Measurements from ENCODE around the gene GJB6.
A peak's percentile ranks its signal among the peaks of the same experiment; 100 is the strongest.

GJB6 gene

GRCh38 chr13:20185366-20186056 lies 46.6 kb downstream of the GJB6 start:
- DNase-seq, result no peak

- peak; percentile 30 for DNase-seq
These were observed 49.8 kb downstream of the GJB6 start for GRCh38 chr13:20182231-20182846.

GRCh38 chr13:20181188-20181587 lies 50.9 kb downstream of the GJB6 start:
- no peak for DNase-seq

GRCh38 chr13:20178156-20178555 lies 54.0 kb downstream of the GJB6 start:
- no peak for DNase-seq

DNA sequence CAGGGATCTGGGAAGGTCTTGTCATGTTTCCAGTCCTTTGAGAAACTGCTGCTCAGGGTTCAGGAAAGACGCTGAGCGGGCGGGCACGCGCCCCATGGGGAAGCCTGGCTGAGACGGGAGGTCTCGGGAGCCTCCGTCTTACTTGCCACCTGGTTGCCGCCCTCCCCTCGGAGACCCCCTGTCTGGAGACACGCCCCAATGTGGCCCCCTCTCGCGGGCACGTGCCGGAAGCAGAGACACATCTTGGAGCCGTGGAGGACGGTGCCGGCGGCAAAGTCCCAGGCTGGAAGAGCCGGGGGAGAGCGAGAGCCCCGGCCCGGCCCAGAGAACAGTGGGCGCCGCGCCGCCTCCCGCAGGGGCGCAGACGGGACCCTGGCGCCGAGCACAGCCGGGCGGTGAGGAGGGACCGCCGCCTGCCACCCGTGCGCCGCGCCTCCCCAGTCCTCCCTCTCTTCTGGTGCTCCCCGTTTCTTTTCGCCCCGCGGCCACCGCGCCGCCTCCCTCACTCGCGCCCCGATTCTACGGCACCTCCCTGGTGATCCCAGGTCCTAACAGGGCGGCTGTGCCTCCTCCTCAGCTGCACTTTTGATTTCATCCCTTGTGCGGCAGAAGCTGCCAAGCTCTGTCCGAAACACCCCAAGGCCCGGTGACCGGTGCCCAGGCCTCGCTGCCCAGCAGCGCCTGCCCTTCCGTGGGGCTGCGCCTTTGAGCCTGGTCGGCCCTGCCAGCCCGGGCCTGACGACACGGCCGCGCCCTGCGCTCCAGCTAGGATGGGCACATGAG lies 54.9 kb downstream of the GJB6 start:
- no peak for DNase-seq

DNA sequence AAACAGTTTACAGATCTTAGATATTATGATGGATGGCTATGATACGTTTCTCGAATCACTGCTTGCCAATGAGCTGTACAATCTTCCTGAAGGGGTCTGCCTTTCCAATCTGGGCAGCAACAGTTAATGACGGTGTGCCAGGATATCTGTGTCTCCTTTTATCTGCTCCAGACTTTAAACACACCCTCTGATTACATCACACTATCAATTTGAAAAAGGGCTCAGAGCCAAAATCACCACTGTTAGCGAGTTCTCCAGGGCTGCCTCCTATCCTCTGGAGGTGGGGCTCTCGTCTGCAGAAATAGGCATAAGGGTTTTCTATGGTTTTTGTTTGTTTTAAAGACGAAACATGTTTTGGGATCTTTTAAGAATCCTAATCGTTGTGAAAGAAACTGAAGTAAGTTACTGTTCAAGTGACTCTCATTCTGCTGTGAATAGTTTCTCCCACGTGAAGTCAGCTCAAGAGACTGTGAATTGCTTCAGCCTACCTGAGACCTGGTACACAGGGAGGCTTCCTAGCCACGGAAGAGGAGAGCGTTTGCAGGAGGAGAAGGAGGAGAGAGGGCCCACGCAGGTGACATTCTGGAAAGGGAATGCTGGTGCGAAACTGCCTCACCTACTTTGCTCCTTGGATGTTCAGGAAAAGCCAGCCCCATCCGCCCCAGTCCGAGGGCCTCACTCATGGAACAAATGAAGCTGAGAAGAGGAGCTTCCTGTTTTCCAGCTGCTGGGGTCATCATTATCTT lies 56.0 kb downstream of the GJB6 start:
- no peak for DNase-seq

DNA sequence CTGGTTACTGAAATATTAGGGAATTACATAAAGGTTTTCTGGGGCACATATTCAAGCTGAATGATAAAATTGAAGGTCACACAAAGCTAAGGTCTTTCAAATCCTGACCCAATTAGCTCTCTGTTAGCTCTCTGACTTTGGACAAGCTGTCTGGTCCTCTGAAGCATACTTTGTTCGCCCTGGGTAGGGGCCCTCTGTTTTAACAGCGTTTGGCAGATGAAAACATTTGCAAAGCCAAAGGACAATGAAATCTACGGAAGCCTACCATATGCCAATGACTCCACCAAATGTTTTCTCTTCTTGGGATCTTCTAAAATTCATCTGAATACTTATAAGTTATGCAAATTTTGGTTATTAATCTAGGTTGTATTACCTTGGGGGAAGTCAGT lies 56.7 kb downstream of the GJB6 start:
- no peak for DNase-seq

DNA sequence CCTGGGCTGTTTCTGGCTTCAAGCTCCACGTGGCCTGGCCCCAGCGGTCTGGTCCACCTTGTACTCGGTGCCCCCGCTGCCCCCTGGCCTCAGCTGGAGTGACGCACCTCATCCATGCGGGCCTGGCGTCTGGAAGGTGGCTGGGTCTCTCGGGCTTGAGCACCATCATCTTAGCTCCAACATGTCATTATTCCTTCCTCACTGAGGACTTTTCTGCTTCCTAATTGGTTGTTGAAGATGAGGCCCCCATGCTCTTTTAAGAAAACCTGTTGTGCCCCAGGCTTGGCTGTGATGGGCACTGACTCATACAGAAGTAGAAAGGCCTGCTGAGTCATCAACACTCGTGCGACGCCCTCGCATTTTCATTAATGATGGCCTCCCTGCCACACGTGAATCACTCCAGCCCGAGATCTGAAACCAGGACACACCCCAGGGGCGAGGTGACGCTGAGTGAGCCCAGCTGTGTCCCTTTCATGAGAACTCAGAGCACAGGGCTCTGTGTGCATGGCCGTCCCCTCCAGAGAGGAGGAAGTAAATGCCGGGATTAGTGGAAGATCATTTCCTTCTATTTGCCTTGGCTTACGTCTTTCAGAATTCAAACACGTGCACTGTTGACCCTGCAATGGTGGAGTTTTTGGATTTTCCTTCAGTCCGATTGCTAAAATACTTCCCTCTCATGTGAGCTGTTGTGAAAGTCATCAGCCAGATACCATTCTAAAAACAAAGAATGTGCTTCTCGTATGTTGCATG lies 57.3 kb downstream of the GJB6 start:
- no peak for DNase-seq

DNA sequence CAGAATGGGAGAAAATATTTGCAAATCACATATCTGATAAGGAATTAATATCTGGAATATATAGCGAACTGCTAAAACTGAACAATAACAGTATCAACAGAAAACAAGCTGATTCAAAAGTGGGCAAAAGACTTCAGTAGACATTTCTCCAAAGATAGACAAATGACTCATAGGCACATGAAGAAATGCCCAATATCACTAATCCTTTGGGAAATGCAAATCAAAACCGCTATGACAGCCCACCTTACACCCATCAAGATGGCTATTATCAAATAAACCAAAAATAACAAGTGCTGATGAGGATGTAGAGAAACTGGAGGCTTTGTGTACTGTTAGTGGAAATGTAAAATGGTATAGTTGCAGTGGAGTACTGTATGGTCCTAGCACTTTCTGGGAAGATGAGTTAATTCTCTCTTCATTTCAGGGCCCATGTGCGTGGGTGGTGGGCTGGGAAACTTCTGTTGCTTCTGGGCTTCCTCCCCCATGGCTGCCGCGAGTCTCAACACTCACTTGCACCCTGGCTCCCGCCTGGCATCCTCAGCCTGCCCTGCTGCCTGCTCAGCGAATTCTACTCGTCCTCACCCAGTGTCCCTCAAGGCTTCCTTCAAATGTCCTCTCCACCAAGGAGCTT lies 58.9 kb downstream of the GJB6 start:
- DNase-seq, result no peak
